GM23338 (cell line): ENCODE data around the gene VWDE. TPM values are rescaled to one million over a fixed set of nuclear protein-coding genes. Genes with fewer than 3 reads are reported as not detected.

ENCODE experiments used
- ATAC-seq: fragments of 200-7000 bp; cut with Tn5 transposase; 3 replicates; pipeline ENCODE4 v1.9.1; 2020
- DNase-seq: peaks from one replicate; pipeline ENCODE4 v3.0.0-alpha.2; 2015; ENCODE audit warnings: low spot score
- H2AFZ ChIP-seq: fragments of 200-600 bp; sonication (generic); 2 replicates; pipeline ENCODE4 v1.8.0; 2016; ENCODE audit warnings: antibody characterized with exemption, mild to moderate bottlenecking, moderate library complexity
- H3F3A ChIP-seq: fragments of 200-600 bp; sonication (generic); replicated peaks from 2 replicates; pipeline ENCODE4 v1.8.0; 2017; ENCODE audit warnings: antibody characterized with exemption, mixed run types, low read depth
- H3K27ac ChIP-seq: fragments of 200-600 bp; sonication (generic); 2 replicates; pipeline ENCODE4 v1.6.1; 2016; ENCODE audit warnings: low read depth
- H3K27me3 ChIP-seq: fragments of 200-600 bp; sonication (generic); 2 replicates; pipeline ENCODE4 v1.8.0; 2016; ENCODE audit warnings: mild to moderate bottlenecking, mixed run types, moderate library complexity; ENCODE audit not compliant: insufficient read depth
- H3K36me3 ChIP-seq: fragments of 200-600 bp; sonication (generic); 2 replicates; pipeline ENCODE4 v1.8.0; 2016; ENCODE audit warnings: mild to moderate bottlenecking; ENCODE audit not compliant: insufficient read depth
- H3K4me1 ChIP-seq: fragments of 200-600 bp; sonication (generic); 2 replicates; pipeline ENCODE4 v1.8.0; 2016; ENCODE audit warnings: mild to moderate bottlenecking, moderate library complexity; ENCODE audit not compliant: insufficient read depth
- H3K4me2 ChIP-seq: fragments of 200-600 bp; sonication (generic); 2 replicates; pipeline ENCODE4 v1.7.1; 2017; ENCODE audit warnings: mixed run types
- H3K4me3 ChIP-seq: fragments of 200-600 bp; sonication (generic); 2 replicates; pipeline ENCODE4 v1.6.1; 2016; ENCODE audit warnings: mixed run types
- H3K79me2 ChIP-seq: fragments of 200-600 bp; sonication (generic); replicated peaks from 2 replicates; pipeline ENCODE4 v1.8.0; 2017; ENCODE audit warnings: mild to moderate bottlenecking; ENCODE audit not compliant: insufficient read depth
- H3K9me2 ChIP-seq: fragments of 200-600 bp; sonication (generic); 2 replicates; pipeline ENCODE4 v1.8.0; 2017; ENCODE audit not compliant: insufficient read depth
- H4K20me1 ChIP-seq: fragments of 200-600 bp; sonication (generic); replicated peaks from 2 replicates; pipeline ENCODE4 v1.8.0; 2017; ENCODE audit warnings: mild to moderate bottlenecking; ENCODE audit not compliant: insufficient read depth
- H3K27ac Mint-ChIP-seq: 2 replicates; pipeline ENCODE4 v1.8.0; 2020; ENCODE audit warnings: inconsistent platforms, mild to moderate bottlenecking, moderate library complexity, mixed read lengths
- H3K27me3 Mint-ChIP-seq: 3 replicates; pipeline ENCODE4 v1.8.0; 2022; ENCODE audit warnings: low read depth, mild to moderate bottlenecking, moderate library complexity, mixed read lengths, inconsistent platforms; ENCODE audit not compliant: insufficient read depth, poor library complexity
- H3K36me3 Mint-ChIP-seq: 3 replicates; pipeline ENCODE4 v1.8.0; 2021; ENCODE audit warnings: low read depth, mild to moderate bottlenecking, inconsistent platforms, moderate library complexity, mixed read lengths
- H3K4me1 Mint-ChIP-seq: 3 replicates; pipeline ENCODE4 v1.8.0; 2020; ENCODE audit warnings: mild to moderate bottlenecking, inconsistent platforms, mixed read lengths
- H3K4me3 Mint-ChIP-seq: 3 replicates; pipeline ENCODE4 v1.8.0; 2021; ENCODE audit warnings: moderate library complexity, mild to moderate bottlenecking, inconsistent platforms, mixed read lengths
- H3K9me3 Mint-ChIP-seq: 3 replicates; pipeline ENCODE4 v1.8.0; 2020; ENCODE audit warnings: moderate library complexity, mild to moderate bottlenecking, inconsistent platforms, mixed read lengths
- CREB1 ChIP-seq: fragments of 250-450 bp; sonication (Bioruptor Pico); IDR thresholded peaks from 2 replicates; pipeline ENCODE4 v1.5.0; 2020; ENCODE audit warnings: low read depth, mild to moderate bottlenecking, moderate library complexity
- CTCF ChIP-seq, 2 experiments: fragments of 200-600 bp in 1 of 2; sonication (generic) in 1 of 2; conservative IDR thresholded peaks; 2 replicates each; pipeline versions ENCODE4 v1.5.1 to v1.6.1; 2016 to 2017; ENCODE audit warnings: antibody characterized with exemption in 2 of 2, low read depth in 2 of 2, mild to moderate bottlenecking in 2 of 2, moderate library complexity in 1 of 2
- ETS1 ChIP-seq: IDR thresholded peaks from 2 replicates; pipeline ENCODE4 v1.6.1; 2016; ENCODE audit warnings: antibody characterized with exemption
- EZH2 ChIP-seq: fragments of 200-600 bp; sonication (generic); IDR thresholded peaks from one replicate; pipeline ENCODE4 v1.8.0; 2017; ENCODE audit warnings: antibody characterized with exemption, mild to moderate bottlenecking, low read depth; ENCODE audit not compliant: unreplicated experiment
- EZH2phosphoT487 ChIP-seq: fragments of 200-600 bp; sonication (generic); IDR thresholded peaks from one replicate; pipeline ENCODE4 v1.8.1; 2018; ENCODE audit warnings: antibody characterized with exemption; ENCODE audit not compliant: unreplicated experiment
- JUNB ChIP-seq: IDR thresholded peaks from one replicate; pipeline ENCODE4 v1.6.1; 2016; ENCODE audit warnings: antibody characterized with exemption; ENCODE audit not compliant: unreplicated experiment
- NANOG ChIP-seq: IDR thresholded peaks from 2 replicates; pipeline ENCODE4 v1.6.1; 2016; ENCODE audit warnings: antibody characterized with exemption, borderline replicate concordance
- POLR2AphosphoS5 ChIP-seq: IDR thresholded peaks from 2 replicates; pipeline ENCODE4 v1.6.1; 2016; ENCODE audit warnings: antibody characterized with exemption, low read depth
- REST ChIP-seq: IDR thresholded peaks from one replicate; pipeline ENCODE4 v1.6.1; 2018; ENCODE audit warnings: antibody characterized with exemption; ENCODE audit not compliant: unreplicated experiment
- STAT1 ChIP-seq: IDR thresholded peaks from one replicate; pipeline ENCODE4 v1.6.1; 2016; ENCODE audit warnings: antibody characterized with exemption; ENCODE audit not compliant: unreplicated experiment
- ZNF114 ChIP-seq: fragments of 250-450 bp; sonication (Bioruptor Pico); IDR thresholded peaks from 2 replicates; pipeline ENCODE4 v1.5.0; 2020; ENCODE audit warnings: mild to moderate bottlenecking, moderate library complexity
- ZNF331 ChIP-seq: fragments of 250-450 bp; sonication (Bioruptor Pico); IDR thresholded peaks from 2 replicates; pipeline ENCODE4 v1.5.0; 2020; ENCODE audit warnings: low read depth, mild to moderate bottlenecking, moderate library complexity
- ZNF462 ChIP-seq: fragments of 250-450 bp; sonication (Bioruptor Pico); IDR thresholded peaks from 2 replicates; pipeline ENCODE4 v1.5.0; 2020; ENCODE audit warnings: mild to moderate bottlenecking, moderate library complexity
- polyA plus RNA-seq: library from polyadenylated mRNA; unstranded; fragments of >200 nt; fragmentation: Nextera tagmentation; extraction: Ambion mirVana; gene quantifications from 2 replicates; pipeline ENCODE4 v1.2.1, GENCODE V29; 2016
- total RNA-seq: library from RNA; depleted of rRNA; stranded (reverse); fragments of >200 nt; shearing (Covaris generic); gene quantifications from 2 replicates; pipeline ENCODE4 v1.2.3, GENCODE V29; 2014

VWDE gene
- total and polyA plus RNA-seq, 2 experiments from 2014 or later: 24.6 to 45.5 TPM

GRCh38 chr7:12412407-12412806 lies 8.7 kb upstream of the VWDE start:
- no peaks in the 10 kb centered on the region for H3F3A ChIP-seq
- no peak overlapping the region for H3K4me3 Mint-ChIP-seq

More at GRCh38 chr7:12412407-12412806, 8.7 kb upstream of the VWDE start:
- Mint-ChIP-seq H3K9me3 (peaks cover 7% of the 10 kb centered on the region; the same call in 1 of the 3 replicates), H3K36me3 (peaks cover 9% of the 10 kb centered on the region), H3K27me3 (no peaks in the 10 kb centered on the region), H3K4me1 (peaks cover 15% of the 10 kb centered on the region), H3K27ac (no peak overlapping the region)
- ATAC-seq (no peak), DNase-seq (no peak)
- Histone ChIP-seq H2AFZ (no peak overlapping the region), H3K4me3 (no peak overlapping the region), H3K4me1 (peaks cover 21% of the 10 kb centered on the region), H3K36me3 (no peaks in the 10 kb centered on the region), H3K9me2 (no peaks in the 10 kb centered on the region), H3K27me3 (no peaks in the 10 kb centered on the region), H4K20me1 (no peaks in the 10 kb centered on the region), H3K4me2 (no peak overlapping the region), H3K27ac (no peak overlapping the region), H3K79me2 (no peaks in the 10 kb centered on the region)
- TF ChIP-seq NANOG (no peak), CREB1 (no peak), STAT1 (no peak), REST (no peak), ZNF114 (CRISPR knock-in tag) (no peak), EZH2 (no peak), ZNF331 (CRISPR knock-in tag) (no peak), JUNB (no peak), ZNF462 (CRISPR knock-in tag) (no peak), EZH2phosphoT487 (no peak), CTCF (conservative IDR thresholded peaks at IDR 0.05; ENCODE audit: low read depth in 2 of 2) (no peak), POLR2AphosphoS5 (no peak), ETS1 (no peak)
